ENCODE measurements around the gene IGSF21. TPM values are rescaled to one million over a fixed set of nuclear protein-coding genes. Genes with fewer than 3 reads are reported as not detected.

Gene IGSF21
- total RNA-seq, result not detected
- total RNA-seq (2013), result not detected

GRCh38 chr1:18107369-18108298, at the start of gene IGSF21:
IGSF21 (plus strand) TSS chr1:18107798; CDS start chr1:18108129, 331 bp downstream.
- no peaks in the 10 kb centered on the region for H3K9me3 Mint-ChIP-seq
- peaks cover 5 to 24% of the 10 kb centered on the region in 2 donors for H3K4me1 Mint-ChIP-seq
- no peak within 1 kb of the TSS for H3K27ac Mint-ChIP-seq
- no peak for DNase-seq
- no peaks in the 10 kb centered on the region for H3K36me3 ChIP-seq (ENCODE audit: control insufficient read depth, insufficient read depth, low read length)
- H3K27me3 ChIP-seq (ENCODE audit: control insufficient read depth, insufficient read depth, low read length), result peaks cover 21% of the 10 kb centered on the region
- intact Hi-C loops (cut with micrococcal nuclease), result no loop called here
- no peaks in the 10 kb centered on the region for H3K36me3 Mint-ChIP-seq
- peaks cover 31 to 56% of the 10 kb centered on the region in 2 donors for H3K27me3 Mint-ChIP-seq (ENCODE audit: low read depth in 2 of 2)
- no peak for ATAC-seq
- no peak within 1 kb of the TSS for H3K4me3 ChIP-seq (ENCODE audit: low read length)
- no peaks in the 10 kb centered on the region for H3K9me3 ChIP-seq (ENCODE audit: control insufficient read depth, insufficient read depth, low read length)
- TF ChIP-seq CTCF (IDR thresholded peaks at IDR 0.05), result no peak
- H3K4me1 ChIP-seq (ENCODE audit: control insufficient read depth, insufficient read depth, low read length), result no peaks in the 10 kb centered on the region
- WGBS (ENCODE audit: insufficient coverage), result 5% methylated on average over 107 of the region's 108 CpGs
- H3K27ac ChIP-seq (ENCODE audit: low read length), result no peak within 1 kb of the TSS
- H3K4me3 Mint-ChIP-seq, result no peak within 1 kb of the TSS

DNA sequence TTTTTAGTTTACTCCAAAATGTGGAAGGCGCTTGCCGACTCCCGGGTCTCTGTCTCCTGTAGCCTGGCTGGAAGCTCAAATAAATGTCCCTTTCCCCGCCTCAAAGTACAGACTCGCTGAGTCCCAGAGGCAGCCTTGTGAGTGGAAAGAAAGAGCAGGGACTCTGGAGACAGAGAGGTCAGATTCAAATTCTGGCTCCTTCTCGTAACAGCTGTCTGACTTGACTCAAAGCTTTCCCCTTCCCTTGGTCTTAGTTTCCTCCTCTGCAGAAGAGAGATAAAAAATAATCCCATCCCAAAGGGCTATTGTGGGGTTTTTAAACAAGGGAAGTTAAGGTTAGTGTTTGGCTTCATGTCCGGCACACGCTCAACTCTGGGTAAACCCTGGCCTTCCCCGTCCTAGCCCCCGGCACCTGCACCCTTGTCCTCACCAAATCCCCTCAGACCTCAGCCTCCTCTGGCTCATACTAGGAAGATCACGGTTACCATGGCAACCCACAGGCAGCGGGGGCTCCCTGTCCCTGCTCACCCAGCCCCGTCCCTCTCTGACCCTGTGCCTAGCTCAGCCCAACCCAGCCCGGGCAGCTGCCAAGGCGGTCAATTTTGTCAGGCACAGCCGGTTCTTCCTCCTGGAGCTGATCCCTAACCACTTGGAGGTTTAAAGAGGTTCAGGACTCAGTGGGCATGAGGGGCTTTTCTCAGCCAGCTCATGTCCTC, 49.2 kb upstream of the IGSF21 start:
- peaks cover 0 to 3% of the 10 kb centered on the region in 2 donors for H3K9me3 Mint-ChIP-seq
- intact Hi-C loops (cut with micrococcal nuclease), result no loop called here

GRCh38 chr1:18058981-18059605, 48.5 kb upstream of the IGSF21 start:
- H3K4me1 Mint-ChIP-seq, result no peaks in the 10 kb centered on the region
- Histone ChIP-seq H3K4me1 (ENCODE audit: control insufficient read depth, insufficient read depth, low read length) (no peaks in the 10 kb centered on the region), H3K4me3 (ENCODE audit: low read length) (no peak overlapping the region), H3K9me3 (ENCODE audit: control insufficient read depth, insufficient read depth, low read length) (peaks cover 3% of the 10 kb centered on the region), H3K27ac (ENCODE audit: low read length) (no peak overlapping the region), H3K27me3 (ENCODE audit: control insufficient read depth, insufficient read depth, low read length) (no peaks in the 10 kb centered on the region), H3K36me3 (ENCODE audit: control insufficient read depth, insufficient read depth, low read length) (no peaks in the 10 kb centered on the region)
- no peak overlapping the region for H3K27ac Mint-ChIP-seq
- intact Hi-C loops (cut with micrococcal nuclease), result no loop called here
- H3K9me3 Mint-ChIP-seq, result peaks cover 0 to 3% of the 10 kb centered on the region in 2 donors
- DNase-seq, result no peak
- TF ChIP-seq CTCF (IDR thresholded peaks at IDR 0.05), result no peak
- 77% methylated on average over 6 of the region's 7 CpGs for WGBS (ENCODE audit: insufficient coverage)
- H3K36me3 Mint-ChIP-seq, result no peaks in the 10 kb centered on the region
- ATAC-seq, result no peak
- no peak overlapping the region for H3K4me3 Mint-ChIP-seq
- H3K27me3 Mint-ChIP-seq (ENCODE audit: low read depth in 2 of 2), result peaks cover 3 to 8% of the 10 kb centered on the region in 2 donors

More for the DNA sequence above, 49.2 kb upstream of the IGSF21 start:
- DNase-seq (no peak), ATAC-seq (no peak)
- Histone ChIP-seq H3K27ac (ENCODE audit: low read length) (no peak overlapping the region), H3K36me3 (ENCODE audit: control insufficient read depth, insufficient read depth, low read length) (no peaks in the 10 kb centered on the region), H3K27me3 (ENCODE audit: control insufficient read depth, insufficient read depth, low read length) (no peaks in the 10 kb centered on the region), H3K4me1 (ENCODE audit: control insufficient read depth, insufficient read depth, low read length) (no peaks in the 10 kb centered on the region), H3K4me3 (ENCODE audit: low read length) (no peak overlapping the region), H3K9me3 (ENCODE audit: control insufficient read depth, insufficient read depth, low read length) (peaks cover 3% of the 10 kb centered on the region)
- H3K36me3 Mint-ChIP-seq, result no peaks in the 10 kb centered on the region
- no peak overlapping the region for H3K27ac Mint-ChIP-seq
- 73% methylated on average over 15 of the region's 16 CpGs for WGBS (ENCODE audit: insufficient coverage)
- no peak overlapping the region for H3K4me3 Mint-ChIP-seq
- no peak for TF ChIP-seq CTCF (IDR thresholded peaks at IDR 0.05)
- no peaks in the 10 kb centered on the region for H3K4me1 Mint-ChIP-seq
- peaks cover 3 to 8% of the 10 kb centered on the region in 2 donors for H3K27me3 Mint-ChIP-seq (ENCODE audit: low read depth in 2 of 2)
